GM21619 (cell line): Measurements from ENCODE around the gene PRIM2.
"Not testable (repeated sequence)": the region's sequence is repeated elsewhere in the genome, so short reads cannot be mapped to it uniquely, and the experiment has no call there.

Source experiments
- ATAC-seq: cut with Tn5 transposase; IDR thresholded peaks from one replicate; pipeline ENCODE4 v1.9.1; 2021; ENCODE audit not compliant: unreplicated experiment

Gene PRIM2

GRCh38 chr6:57443181-57443580 is 125.8 kb downstream of the PRIM2 start:
- ATAC-seq, result not testable (repeated sequence)

- not testable (repeated sequence) for ATAC-seq
Observed at GRCh38 chr6:57444787-57445186, 127.4 kb downstream of the PRIM2 start.

GRCh38 chr6:57445379-57445778 is 127.9 kb downstream of the PRIM2 start:
- ATAC-seq, result peak; percentile 67

- peak; percentile 67 for ATAC-seq
Observed at GRCh38 chr6:57445790-57446468, 128.5 kb downstream of the PRIM2 start.

- ATAC-seq, result not testable (repeated sequence)
Observed at GRCh38 chr6:57449496-57450066, 132.2 kb downstream of the PRIM2 start.

GRCh38 chr6:57459781-57460180 is 142.4 kb downstream of the PRIM2 start:
- not testable (repeated sequence) for ATAC-seq

- not testable (repeated sequence) for ATAC-seq
Observed at GRCh38 chr6:57461022-57461421, 143.6 kb downstream of the PRIM2 start.

GRCh38 chr6:57463809-57464208 is 146.4 kb downstream of the PRIM2 start:
- ATAC-seq, result not testable (repeated sequence)

GRCh38 chr6:57465968-57466367 is 148.5 kb downstream of the PRIM2 start:
- ATAC-seq, result not testable (repeated sequence)

- no peak for ATAC-seq
Observed at GRCh38 chr6:57469072-57469471, 151.6 kb downstream of the PRIM2 start.

- ATAC-seq, result not testable (repeated sequence)
Observed at GRCh38 chr6:57470148-57470547, 152.7 kb downstream of the PRIM2 start.

- not testable (repeated sequence) for ATAC-seq
Observed at GRCh38 chr6:57471314-57471864, 154.0 kb downstream of the PRIM2 start.

- not testable (repeated sequence) for ATAC-seq
Observed at GRCh38 chr6:57472861-57473362, 155.5 kb downstream of the PRIM2 start.

GRCh38 chr6:57474862-57475475 is 157.5 kb downstream of the PRIM2 start:
- not testable (repeated sequence) for ATAC-seq

GRCh38 chr6:57475656-57476055 is 158.2 kb downstream of the PRIM2 start:
- not testable (repeated sequence) for ATAC-seq

- ATAC-seq, result not testable (repeated sequence)
Observed at GRCh38 chr6:57480194-57480593, 162.8 kb downstream of the PRIM2 start.

GRCh38 chr6:57481121-57481520 is 163.7 kb downstream of the PRIM2 start:
- ATAC-seq, result not testable (repeated sequence)

- not testable (repeated sequence) for ATAC-seq
Observed at GRCh38 chr6:57482471-57482870, 165.0 kb downstream of the PRIM2 start.

- ATAC-seq, result not testable (repeated sequence)
Observed at GRCh38 chr6:57486494-57487081, 169.2 kb downstream of the PRIM2 start.

- ATAC-seq, result not testable (repeated sequence)
Observed at GRCh38 chr6:57488551-57488950, 171.1 kb downstream of the PRIM2 start.

- not testable (repeated sequence) for ATAC-seq
Observed at GRCh38 chr6:57489887-57490286, 172.5 kb downstream of the PRIM2 start.
